Right lobe of liver (tissue), 6 donors: ENCODE measurements around the gene CSGALNACT2. TPM values are rescaled to one million over a fixed set of nuclear protein-coding genes. Genes with fewer than 3 reads are reported as not detected.

ENCODE experiments used
- ATAC-seq, 4 donors: fragments of 200-7000 bp; cut with Tn5 transposase; one replicate each; pipeline ENCODE4 v1.9.1; 2020; ENCODE audit warnings: mild to moderate bottlenecking in 4 of 4, moderate library complexity in 4 of 4
- DNase-seq, 3 donors: peaks; one replicate each; pipeline ENCODE4 v3.0.0-alpha.2; 2020
- H3K27ac ChIP-seq, 3 donors: fragments of 200-600 bp; one replicate each; pipeline ENCODE4 v1.8.0; 2022
- H3K27me3 ChIP-seq, 2 donors: fragments of 200-600 bp; one replicate each; pipeline ENCODE4 v1.8.0; 2022
- H3K36me3 ChIP-seq, 4 donors: fragments of 200-600 bp; sonication (generic) in 1 of 4; one replicate each; pipeline versions ENCODE4 v1.5.1 to v1.8.0; 2017 to 2022; ENCODE audit warnings: control low read depth in 1 of 4
- H3K4me1 ChIP-seq, 4 donors: fragments of 200-600 bp; sonication (generic) in 1 of 4; one replicate each; pipeline versions ENCODE4 v1.5.1 to v1.8.0; 2017 to 2022; ENCODE audit warnings: control low read depth in 1 of 4
- H3K4me3 ChIP-seq, 3 donors: fragments of 200-600 bp; one replicate each; pipeline ENCODE4 v1.8.0; 2022
- H3K9me3 ChIP-seq, 4 donors: fragments of 200-600 bp; sonication (generic) in 1 of 4; one replicate each; pipeline versions ENCODE4 v1.5.1 to v1.8.0; 2017 to 2022; ENCODE audit warnings: control low read depth in 1 of 4
- POLR2A ChIP-seq: fragments of 450-650 bp; IDR thresholded peaks from one replicate; pipeline ENCODE4 v1.6.1; 2017; ENCODE audit warnings: antibody characterized with exemption, mild to moderate bottlenecking
- whole genome bisulfite sequencing: methylation state at CpG from one replicate; pipeline ENCODE4 v1.1.6; 2018; ENCODE audit warnings: low coverage, low lambda C conversion rate; ENCODE audit not compliant: insufficient coverage; ENCODE audit errors: missing lambda C conversion rate; 5-methylcytosine and 5-hydroxymethylcytosine counted together
- intact Hi-C, 2 donors: fragments of 100-400 bp; cut with DNase I; formaldehyde crosslinking; loops; one replicate each; pipeline versions ENCODE4 v1.11.2 to v1.14.1; 2022
- total RNA-seq, 6 experiments: library from RNA; depleted of rRNA in 2 of 6; stranded (reverse); fragments of >200 nt in 2 of 6; fragmentation: NEBNext Ultra II Directional in 3 of 6; extraction: Animal tissue kit (Norgen Biotek cat#: 25700) in 3 of 6; gene quantifications; one replicate each; pipeline versions ENCODE4 v1.1.0 to v1.2.4, GENCODE V29; 2016 to 2023
- TF ChIP-seq, protein P1 (sequence below), 4 donors: fragments of 200-600 bp in 3 of 4; fragments of 450-650 bp in 1 of 4; IDR thresholded peaks; one replicate each; pipeline versions ENCODE4 v1.5.1 to v1.8.0; 2016 to 2022; ENCODE audit warnings: antibody characterized with exemption in 4 of 4, mild to moderate bottlenecking in 2 of 4
- donor health status: DM: no; HTN: yes; CAD: no.
- donor health status: DM: no; HTN: no; CAD: no.
- donor health status: DM: no; HTN: no; CAD: no.
- donor health status: DM: no; HTN: yes; CAD: no.
- donor health status: DM: no; HTN: yes; CAD: no.

The CSGALNACT2 gene
- total RNA-seq, 6 experiments from 2014 or later = 5.4 to 11.1 (median 8.3) TPM

DNA sequence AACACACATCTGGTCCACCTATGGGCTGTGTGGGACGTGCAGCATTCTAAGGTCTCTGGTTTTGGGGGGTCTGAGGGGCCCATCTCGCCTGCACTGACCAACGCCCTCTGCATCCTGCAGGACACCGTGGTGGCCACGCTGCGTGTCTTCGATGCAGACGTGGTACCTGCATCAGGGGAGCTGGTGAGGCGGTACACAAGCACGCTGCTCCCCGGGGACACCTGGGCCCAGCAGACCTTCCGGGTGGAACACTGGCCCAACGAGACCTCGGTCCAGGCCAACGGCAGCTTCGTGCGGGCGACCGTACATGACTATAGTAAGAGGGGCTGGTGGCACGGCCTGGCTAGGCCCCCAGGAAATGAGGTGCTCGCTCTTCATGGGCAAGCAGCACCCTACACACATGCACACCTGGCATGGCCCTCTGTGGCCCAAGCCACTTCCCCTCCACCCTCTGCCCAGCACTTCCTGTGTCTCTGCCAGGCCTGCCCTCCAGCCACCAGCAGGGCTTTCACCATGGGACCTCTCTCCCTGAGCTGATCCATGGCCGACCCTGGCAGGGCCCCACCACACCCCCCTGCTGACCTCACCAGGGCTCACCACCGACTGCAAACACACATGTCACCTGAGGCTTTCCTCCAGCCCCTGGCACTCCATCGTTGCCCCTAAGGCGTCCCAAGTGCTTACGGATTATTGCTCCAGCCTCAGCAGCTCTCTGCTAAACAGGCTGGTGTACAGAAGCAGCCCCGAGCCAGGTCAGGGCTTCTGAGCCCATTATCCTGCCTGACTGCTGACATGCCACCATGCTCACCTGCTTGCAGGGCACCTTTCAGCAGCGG, 31.8 kb upstream of the CSGALNACT2 start:
- Histone ChIP-seq H3K27ac (no peak overlapping the region), H3K36me3 (no peaks in the 10 kb centered on the region), H3K9me3 (no peaks in the 10 kb centered on the region), H3K4me1 (peaks cover 0 to 9% (median 0%) of the 10 kb centered on the region in 4 donors), H3K4me3 (no peak overlapping the region), H3K27me3 (no peaks in the 10 kb centered on the region)
- no peak for TF ChIP-seq POLR2A
- TF ChIP-seq, protein P1, sequence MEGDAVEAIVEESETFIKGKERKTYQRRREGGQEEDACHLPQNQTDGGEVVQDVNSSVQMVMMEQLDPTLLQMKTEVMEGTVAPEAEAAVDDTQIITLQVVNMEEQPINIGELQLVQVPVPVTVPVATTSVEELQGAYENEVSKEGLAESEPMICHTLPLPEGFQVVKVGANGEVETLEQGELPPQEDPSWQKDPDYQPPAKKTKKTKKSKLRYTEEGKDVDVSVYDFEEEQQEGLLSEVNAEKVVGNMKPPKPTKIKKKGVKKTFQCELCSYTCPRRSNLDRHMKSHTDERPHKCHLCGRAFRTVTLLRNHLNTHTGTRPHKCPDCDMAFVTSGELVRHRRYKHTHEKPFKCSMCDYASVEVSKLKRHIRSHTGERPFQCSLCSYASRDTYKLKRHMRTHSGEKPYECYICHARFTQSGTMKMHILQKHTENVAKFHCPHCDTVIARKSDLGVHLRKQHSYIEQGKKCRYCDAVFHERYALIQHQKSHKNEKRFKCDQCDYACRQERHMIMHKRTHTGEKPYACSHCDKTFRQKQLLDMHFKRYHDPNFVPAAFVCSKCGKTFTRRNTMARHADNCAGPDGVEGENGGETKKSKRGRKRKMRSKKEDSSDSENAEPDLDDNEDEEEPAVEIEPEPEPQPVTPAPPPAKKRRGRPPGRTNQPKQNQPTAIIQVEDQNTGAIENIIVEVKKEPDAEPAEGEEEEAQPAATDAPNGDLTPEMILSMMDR (IDR thresholded peaks at IDR 0.05) = no peak
- 93% methylated on average over 13 of the region's 28 CpGs for WGBS
- intact Hi-C loops = loop anchor here (10.0 kb wide), 2 partner anchors 232 to 552 kb away; no protein-coding TSS in a partner anchor
- ATAC-seq = no peak
- no peak for DNase-seq

DNA sequence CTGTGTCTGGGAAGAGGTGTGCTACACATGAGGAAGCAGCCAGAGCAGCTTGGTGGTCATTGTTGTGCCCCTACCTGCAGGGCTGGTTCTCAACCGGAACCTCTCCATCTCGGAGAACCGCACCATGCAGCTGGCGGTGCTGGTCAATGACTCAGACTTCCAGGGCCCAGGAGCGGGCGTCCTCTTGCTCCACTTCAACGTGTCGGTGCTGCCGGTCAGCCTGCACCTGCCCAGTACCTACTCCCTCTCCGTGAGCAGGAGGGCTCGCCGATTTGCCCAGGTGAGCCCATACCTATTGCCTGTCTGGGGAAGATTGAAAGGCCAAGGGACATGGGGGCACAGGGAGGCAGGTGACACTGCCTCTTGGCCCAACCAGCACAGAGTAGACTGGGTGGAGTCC, 29.3 kb upstream of the CSGALNACT2 start:
- H3K9me3 ChIP-seq = no peaks in the 10 kb centered on the region
- intact Hi-C loops = loop anchor here (10.0 kb wide), 2 partner anchors 234 to 554 kb away; no protein-coding TSS in a partner anchor
- H3K27me3 ChIP-seq = no peaks in the 10 kb centered on the region
- TF ChIP-seq POLR2A = no peak
- TF ChIP-seq, protein P1 (IDR thresholded peaks at IDR 0.05) = no peak
- DNase-seq (peak in 1 of 3 donors; percentile 30), ATAC-seq (no peak)
- H3K27ac ChIP-seq = no peak overlapping the region
- no peak overlapping the region for H3K4me3 ChIP-seq
- H3K36me3 ChIP-seq = no peaks in the 10 kb centered on the region
- no CpG with 5 or more reads among the region's 12 CpGs for WGBS
- peaks cover 0 to 9% (median 0%) of the 10 kb centered on the region in 4 donors for H3K4me1 ChIP-seq

DNA sequence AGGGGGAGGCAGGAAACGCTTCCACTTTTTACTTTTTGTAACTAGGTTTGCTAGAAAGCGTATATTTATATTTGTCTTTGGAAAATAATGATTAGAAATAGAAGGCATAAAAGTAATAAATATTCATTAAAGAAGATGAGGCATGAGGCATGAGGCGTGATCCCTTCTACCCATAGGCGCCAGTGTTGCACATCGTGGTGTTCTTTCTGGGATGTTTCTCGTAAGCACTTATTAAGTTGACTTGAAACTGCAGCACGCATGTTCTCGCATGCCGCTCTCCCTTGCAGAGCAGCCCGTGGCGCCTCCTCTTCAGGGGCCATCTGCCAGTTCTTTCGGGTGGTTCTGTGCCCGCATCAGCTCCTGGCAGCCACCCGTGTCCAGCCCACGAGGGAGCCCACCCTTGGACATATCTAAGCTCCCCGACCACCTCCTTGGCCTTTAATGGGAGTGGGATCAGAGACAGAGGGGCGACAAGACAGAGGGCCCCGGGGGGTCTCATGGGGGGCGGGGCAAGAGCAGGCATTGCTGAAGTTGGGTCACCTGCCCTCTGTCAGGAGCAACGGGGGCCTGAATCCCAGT, 28.5 kb upstream of the CSGALNACT2 start:
- intact Hi-C loops = loop anchor here (10.0 kb wide), 2 partner anchors 235 to 555 kb away; no protein-coding TSS in a partner anchor
- Histone ChIP-seq H3K4me3 (no peak overlapping the region), H3K36me3 (no peaks in the 10 kb centered on the region), H3K9me3 (no peaks in the 10 kb centered on the region), H3K27ac (no peak overlapping the region), H3K4me1 (peaks cover 0 to 9% (median 0%) of the 10 kb centered on the region in 4 donors), H3K27me3 (no peaks in the 10 kb centered on the region)
- ATAC-seq (no peak), DNase-seq (no peak)
- TF ChIP-seq, protein P1 (IDR thresholded peaks at IDR 0.05) = no peak
- no peak for TF ChIP-seq POLR2A
- WGBS = 80% methylated on average over 16 of the region's 20 CpGs

DNA sequence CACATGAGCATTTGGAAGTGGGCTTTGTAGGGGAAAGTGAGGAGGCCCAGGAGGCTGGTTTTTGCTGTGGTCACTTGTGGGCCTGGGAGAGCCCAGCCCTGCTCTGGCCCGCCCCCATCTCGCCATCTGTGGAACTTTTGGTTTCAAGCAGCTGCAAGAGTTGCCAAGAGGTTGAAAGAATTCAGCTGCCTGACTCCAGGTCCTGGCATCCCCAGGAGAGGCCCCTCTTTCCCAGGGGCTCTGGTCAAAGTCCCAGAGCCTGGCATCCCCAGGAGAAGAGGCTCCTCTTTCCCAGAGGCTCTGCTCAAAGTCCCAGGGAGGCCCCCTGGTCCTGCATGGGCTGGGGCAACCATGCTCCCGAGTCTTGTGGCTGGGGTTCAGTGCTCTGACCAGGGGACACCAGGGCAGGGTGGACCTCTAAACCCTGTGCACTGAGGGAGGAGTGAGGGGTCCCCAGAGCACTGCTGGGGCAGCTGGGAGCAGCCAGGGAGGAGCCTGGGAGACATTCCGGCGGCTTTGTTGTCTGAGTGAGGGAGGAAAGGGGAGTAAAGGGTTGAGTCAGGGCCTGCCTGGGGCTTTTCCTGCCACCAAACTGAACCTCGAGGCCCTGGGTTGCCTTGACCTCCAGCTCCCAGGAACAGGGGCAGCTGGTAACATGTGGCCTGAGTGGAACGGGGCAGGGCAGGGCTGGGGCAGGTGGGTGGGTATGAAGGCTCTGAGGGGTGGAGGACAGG, 27.7 kb upstream of the CSGALNACT2 start:
- Histone ChIP-seq H3K27me3 (no peaks in the 10 kb centered on the region), H3K4me3 (no peak overlapping the region), H3K4me1 (peaks cover 0 to 3% (median 0%) of the 10 kb centered on the region in 4 donors), H3K36me3 (no peaks in the 10 kb centered on the region), H3K9me3 (no peaks in the 10 kb centered on the region), H3K27ac (no peak overlapping the region)
- ATAC-seq = no peak
- intact Hi-C loops = no loop called here
- WGBS = 54% methylated on average over 2 of the region's 7 CpGs
- TF ChIP-seq POLR2A = no peak
- TF ChIP-seq, protein P1 (IDR thresholded peaks at IDR 0.05) = no peak
- DNase-seq = no peak
